WTC11 (cell line): ENCODE data around the gene DFFB. TPM values are rescaled to one million over a fixed set of nuclear protein-coding genes. Genes with fewer than 3 reads are reported as not detected.

Experiments
- ATAC-seq: fragments of 200-7000 bp; cut with Tn5 transposase; 2 replicates; pipeline ENCODE4 v1.10.0; 2021; ENCODE audit warnings: mild to moderate bottlenecking, moderate library complexity
- CTCF ChIA-PET: fragments of 300-600 bp; sonication (Branson Sonifier 250); formaldehyde crosslinking; loops from one replicate; lab custom pipeline; 2021; ENCODE audit warnings: antibody characterized with exemption; lab: Charles Lee
- POLR2A ChIA-PET: fragments of 350-600 bp; sonication (Branson Sonifier 250); formaldehyde crosslinking; loops from one replicate; lab custom pipeline; 2021; ENCODE audit warnings: antibody characterized with exemption; lab: Charles Lee
- DNase-seq: peaks from one replicate; pipeline ENCODE4 v3.0.0; 2021; ENCODE audit warnings: low spot score
- H3K27ac Mint-ChIP-seq: 2 replicates; pipeline ENCODE4 v1.8.0; 2021; ENCODE audit warnings: mixed read lengths
- H3K27me3 Mint-ChIP-seq: 2 replicates; pipeline ENCODE4 v1.8.0; 2021; ENCODE audit warnings: low read depth, mild to moderate bottlenecking, moderate library complexity, mixed read lengths
- H3K36me3 Mint-ChIP-seq: 2 replicates; pipeline ENCODE4 v1.8.0; 2021; ENCODE audit warnings: mixed read lengths
- H3K4me1 Mint-ChIP-seq: 2 replicates; pipeline ENCODE4 v1.8.0; 2022; ENCODE audit warnings: mixed read lengths
- H3K4me3 Mint-ChIP-seq: 2 replicates; pipeline ENCODE4 v1.8.0; 2021; ENCODE audit warnings: mild to moderate bottlenecking, moderate library complexity, mixed read lengths
- H3K9me3 Mint-ChIP-seq: 2 replicates; pipeline ENCODE4 v1.8.0; 2021; ENCODE audit warnings: mixed read lengths
- CTCF ChIP-seq: fragments of 200-600 bp; IDR thresholded peaks from 2 replicates; pipeline ENCODE4 v1.8.0; 2022; ENCODE audit warnings: antibody characterized with exemption
- E2F5 ChIP-seq: sonication (generic); formaldehyde crosslinking; IDR thresholded peaks from 2 replicates; pipeline ENCODE4 v1.8.1; 2022; ENCODE audit warnings: mild to moderate bottlenecking, moderate library complexity, missing genetic modification reagents
- ESRRA ChIP-seq: sonication (generic); formaldehyde crosslinking; IDR thresholded peaks from 2 replicates; pipeline ENCODE4 v1.8.1; 2022; ENCODE audit warnings: mild to moderate bottlenecking, missing genetic modification reagents, borderline replicate concordance
- IRF1 ChIP-seq: sonication (generic); formaldehyde crosslinking; IDR thresholded peaks from 2 replicates; pipeline ENCODE4 v1.8.0; 2023; ENCODE audit warnings: missing genetic modification reagents
- JUN ChIP-seq: sonication (generic); formaldehyde crosslinking; IDR thresholded peaks from 2 replicates; pipeline ENCODE4 v1.8.0; 2023; ENCODE audit warnings: mild to moderate bottlenecking, missing genetic modification reagents
- KAT7 ChIP-seq: sonication (generic); formaldehyde crosslinking; IDR thresholded peaks from 2 replicates; pipeline ENCODE4 v1.8.1; 2023; ENCODE audit warnings: missing genetic modification reagents, mild to moderate bottlenecking, borderline replicate concordance
- MAX ChIP-seq: sonication (generic); formaldehyde crosslinking; IDR thresholded peaks from 2 replicates; pipeline ENCODE4 v1.8.0; 2022; ENCODE audit warnings: mild to moderate bottlenecking, missing genetic modification reagents
- MXD4 ChIP-seq: fragments of 250-450 bp; sonication (Bioruptor Pico); IDR thresholded peaks from 2 replicates; pipeline ENCODE4 v1.8.0; 2021; ENCODE audit warnings: mild to moderate bottlenecking, moderate library complexity, borderline replicate concordance
- RELA ChIP-seq: sonication (generic); formaldehyde crosslinking; IDR thresholded peaks from 2 replicates; pipeline ENCODE4 v1.8.1; 2022; ENCODE audit warnings: missing genetic modification reagents, mild to moderate bottlenecking, borderline replicate concordance
- TCF7 ChIP-seq: sonication (generic); formaldehyde crosslinking; IDR thresholded peaks from 2 replicates; pipeline ENCODE4 v1.8.0; 2022; ENCODE audit warnings: mild to moderate bottlenecking, low read depth, missing genetic modification reagents, moderate library complexity
- TEAD1 ChIP-seq: sonication (generic); formaldehyde crosslinking; IDR thresholded peaks from 2 replicates; pipeline ENCODE4 v1.8.0; 2022; ENCODE audit warnings: mild to moderate bottlenecking, missing genetic modification reagents
- USF1 ChIP-seq: sonication (generic); formaldehyde crosslinking; IDR thresholded peaks from 2 replicates; pipeline ENCODE4 v1.8.0; 2022; ENCODE audit warnings: mild to moderate bottlenecking, missing genetic modification reagents
- ZBTB21 ChIP-seq: sonication (generic); formaldehyde crosslinking; IDR thresholded peaks from 2 replicates; pipeline ENCODE4 v1.8.1; 2023; ENCODE audit warnings: mild to moderate bottlenecking, missing genetic modification reagents, borderline replicate concordance
- ZMAT4 ChIP-seq: fragments of 250-450 bp; sonication (Bioruptor Pico); IDR thresholded peaks from 2 replicates; pipeline ENCODE4 v1.9.0; 2021; ENCODE audit warnings: mild to moderate bottlenecking
- ZNF138 ChIP-seq: sonication (generic); formaldehyde crosslinking; conservative IDR thresholded peaks from 2 replicates; pipeline ENCODE4 v1.8.1; 2022; ENCODE audit warnings: mild to moderate bottlenecking, moderate library complexity, missing genetic modification reagents
- ZNF219 ChIP-seq: sonication (generic); formaldehyde crosslinking; IDR thresholded peaks from 2 replicates; pipeline ENCODE4 v1.8.0; 2023; ENCODE audit warnings: missing genetic modification reagents, mild to moderate bottlenecking, borderline replicate concordance
- ZNF232 ChIP-seq: sonication (generic); formaldehyde crosslinking; IDR thresholded peaks from 2 replicates; pipeline ENCODE4 v1.8.0; 2022; ENCODE audit warnings: mild to moderate bottlenecking, missing genetic modification reagents
- ZNF416 ChIP-seq: fragments of 250-450 bp; sonication (Bioruptor Pico); IDR thresholded peaks from 2 replicates; pipeline ENCODE4 v1.9.0; 2021; ENCODE audit warnings: mild to moderate bottlenecking, inconsistent platforms
- ZNF425 ChIP-seq: fragments of 250-450 bp; sonication (Bioruptor Pico); conservative IDR thresholded peaks from 2 replicates; pipeline ENCODE4 v1.9.0; 2021; ENCODE audit warnings: mild to moderate bottlenecking
- ZNF671 ChIP-seq: fragments of 250-450 bp; sonication (Bioruptor Pico); IDR thresholded peaks from 2 replicates; pipeline ENCODE4 v1.8.0; 2021; ENCODE audit warnings: mild to moderate bottlenecking
- total RNA-seq: library from RNA; stranded (reverse); gene quantifications from 3 replicates; pipeline ENCODE4 v1.2.3, GENCODE V29; 2021

The DFFB gene
- total RNA-seq, 1 experiment from 2014 or later, result 9.2 TPM

- no peak for TF ChIP-seq TCF7
- peak; percentile 90 for TF ChIP-seq MAX (CRISPR knock-in tag)
- TF ChIP-seq ZBTB21 (CRISPR knock-in tag), result no peak
- no peak for TF ChIP-seq ZNF671 (CRISPR knock-in tag)
- no peak for TF ChIP-seq ZNF219 (CRISPR knock-in tag)
- no peak for TF ChIP-seq ZNF232
- peak; percentile 68; the same call in 1 of the 2 replicates for TF ChIP-seq USF1 (CRISPR knock-in tag)
- no peak for TF ChIP-seq ZNF425
- TF ChIP-seq MXD4 (CRISPR knock-in tag), result no peak
- no peak for TF ChIP-seq ZMAT4
- TF ChIP-seq E2F5 (CRISPR knock-in tag), result no peak
- no peak for TF ChIP-seq KAT7 (CRISPR knock-in tag)
- no peak for TF ChIP-seq RELA
- TF ChIP-seq ZNF416 (CRISPR knock-in tag), result no peak
- TF ChIP-seq ESRRA (CRISPR knock-in tag), result no peak
- TF ChIP-seq IRF1 (CRISPR knock-in tag), result no peak
- no peak for TF ChIP-seq JUN (CRISPR knock-in tag)
- TF ChIP-seq TEAD1 (CRISPR knock-in tag), result no peak; the same call in 1 of the 2 replicates
- no peak for TF ChIP-seq ZNF138
These were observed at the start of gene DFFB, which contains the start of gene CEP104 (continued) for GRCh38 chr1:3856923-3857790.

- peaks cover 21% of the 10 kb centered on the region for H3K27me3 Mint-ChIP-seq
- TF ChIP-seq CTCF, result no peak
- POLR2A ChIA-PET, result no interaction called here
- CTCF ChIA-PET, result no interaction called here
- peaks cover 2% of the 10 kb centered on the region for H3K4me1 Mint-ChIP-seq
- DNase-seq, result no peak
- H3K27ac Mint-ChIP-seq, result no peak overlapping the region
- H3K4me3 Mint-ChIP-seq, result no peak overlapping the region
- H3K36me3 Mint-ChIP-seq, result peaks cover 13% of the 10 kb centered on the region; the same call in 1 of the 2 replicates
- ATAC-seq, result no peak
- H3K9me3 Mint-ChIP-seq, result peaks cover 39% of the 10 kb centered on the region
These were observed 49.5 kb upstream of the DFFB start for GRCh38 chr1:3807769-3808168.
